OCI-LY3 (cell line): Measurements from ENCODE around the gene IQSEC1.

Experiments
- H2AFZ ChIP-seq: fragments of 200-600, 300-600 bp; shearing (Covaris generic); 2 replicates; pipeline ENCODE4 v1.6.0; 2014; ENCODE audit warnings: antibody characterized with exemption, low read depth, low read length
- H3K27ac ChIP-seq: fragments of 200-600, 300-600 bp; sonication (generic); 2 replicates; pipeline ENCODE4 v1.5.1; 2014; ENCODE audit warnings: mild to moderate bottlenecking, low read length, moderate library complexity, mixed read lengths
- H3K27me3 ChIP-seq: fragments of 200-600, 300-600 bp; sonication (generic); 2 replicates; pipeline ENCODE4 v1.6.1; 2014; ENCODE audit warnings: low read depth, low read length, mixed read lengths
- H3K36me3 ChIP-seq: fragments of 200-600, 300-600 bp; sonication (generic); replicated peaks from 2 replicates; pipeline ENCODE3; 2014; ENCODE audit warnings: low read depth, low read length, mixed read lengths
- H3K4me1 ChIP-seq: fragments of 300-600, 200-600 bp; sonication (generic); 2 replicates; pipeline ENCODE4 v1.6.1; 2014; ENCODE audit warnings: low read length, mixed read lengths
- H3K4me2 ChIP-seq: fragments of 200-600, 300-600 bp; sonication (generic); 2 replicates; pipeline ENCODE4 v1.6.1; 2014; ENCODE audit warnings: low read length, mixed read lengths
- H3K4me3 ChIP-seq: fragments of 300-600, 200-600 bp; sonication (generic); 2 replicates; pipeline ENCODE4 v1.5.1; 2014; ENCODE audit warnings: antibody characterized with exemption, mild to moderate bottlenecking, low read length, moderate library complexity
- H3K79me2 ChIP-seq: fragments of 300-600, 200-600 bp; shearing (Covaris generic); 2 replicates; pipeline ENCODE4 v1.6.1; 2014; ENCODE audit warnings: mild to moderate bottlenecking, low read length, mixed read lengths
- H3K9ac ChIP-seq: fragments of 300-600, 200-600 bp; shearing (Covaris generic); 2 replicates; pipeline ENCODE4 v1.6.0; 2014; ENCODE audit warnings: mild to moderate bottlenecking, low read length, moderate library complexity
- H3K9me3 ChIP-seq: fragments of 200-600, 300-600 bp; shearing (Covaris generic); 2 replicates; pipeline ENCODE4 v1.6.1; 2014; ENCODE audit warnings: low read length, mixed read lengths; ENCODE audit not compliant: insufficient read depth
- H4K20me1 ChIP-seq: fragments of 200-600, 300-600 bp; sonication (generic); 2 replicates; pipeline ENCODE4 v1.6.1; 2016; ENCODE audit warnings: low read length, mixed read lengths; ENCODE audit not compliant: insufficient read depth
- EZH2phosphoT487 ChIP-seq: fragments of 200-600 bp; shearing (Covaris generic); IDR thresholded peaks from 2 replicates; pipeline ENCODE4 v1.6.1; 2018; ENCODE audit warnings: antibody characterized with exemption, mixed run types, low read depth
- TF ChIP-seq, protein P1 (sequence below): fragments of 200-600, 300-600 bp; sonication (generic); IDR thresholded peaks from 2 replicates; pipeline ENCODE4 v1.5.1; 2014; ENCODE audit warnings: antibody characterized with exemption, low read length, low read depth

IQSEC1 gene

DNA sequence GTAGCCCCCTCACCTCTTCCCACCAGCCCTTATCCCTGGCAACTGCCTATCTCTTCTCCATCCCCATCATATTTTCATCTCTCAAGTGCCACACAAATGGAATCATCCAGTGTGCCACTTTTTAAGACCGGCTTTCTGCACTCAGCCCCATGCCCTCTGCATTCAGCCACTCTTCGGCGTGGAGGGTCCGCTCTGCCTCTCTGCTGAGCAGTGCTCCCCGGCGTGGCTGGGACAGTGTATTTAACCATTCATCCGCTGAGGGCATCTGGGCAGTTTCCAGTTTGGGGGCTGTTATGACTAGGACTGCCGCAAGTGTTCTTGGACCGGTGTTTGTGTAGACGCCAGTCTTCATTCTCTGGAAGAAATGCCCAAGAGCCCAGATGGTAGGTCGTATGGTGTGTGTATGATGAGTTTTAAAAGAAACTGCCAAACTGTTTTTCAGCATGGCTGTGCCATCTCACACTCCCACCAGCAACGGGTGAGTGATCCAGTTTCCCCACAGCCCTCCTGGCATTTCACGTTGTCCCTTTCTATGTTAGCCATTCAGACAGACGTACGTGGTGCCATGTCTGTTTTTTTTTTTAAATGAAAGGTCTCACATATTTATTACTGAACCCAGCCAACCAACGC lies 20.9 kb downstream of the IQSEC1 start:
- H3K9ac ChIP-seq = no peak overlapping the region
- no peak overlapping the region for H3K4me3 ChIP-seq
- TF ChIP-seq, protein P1, sequence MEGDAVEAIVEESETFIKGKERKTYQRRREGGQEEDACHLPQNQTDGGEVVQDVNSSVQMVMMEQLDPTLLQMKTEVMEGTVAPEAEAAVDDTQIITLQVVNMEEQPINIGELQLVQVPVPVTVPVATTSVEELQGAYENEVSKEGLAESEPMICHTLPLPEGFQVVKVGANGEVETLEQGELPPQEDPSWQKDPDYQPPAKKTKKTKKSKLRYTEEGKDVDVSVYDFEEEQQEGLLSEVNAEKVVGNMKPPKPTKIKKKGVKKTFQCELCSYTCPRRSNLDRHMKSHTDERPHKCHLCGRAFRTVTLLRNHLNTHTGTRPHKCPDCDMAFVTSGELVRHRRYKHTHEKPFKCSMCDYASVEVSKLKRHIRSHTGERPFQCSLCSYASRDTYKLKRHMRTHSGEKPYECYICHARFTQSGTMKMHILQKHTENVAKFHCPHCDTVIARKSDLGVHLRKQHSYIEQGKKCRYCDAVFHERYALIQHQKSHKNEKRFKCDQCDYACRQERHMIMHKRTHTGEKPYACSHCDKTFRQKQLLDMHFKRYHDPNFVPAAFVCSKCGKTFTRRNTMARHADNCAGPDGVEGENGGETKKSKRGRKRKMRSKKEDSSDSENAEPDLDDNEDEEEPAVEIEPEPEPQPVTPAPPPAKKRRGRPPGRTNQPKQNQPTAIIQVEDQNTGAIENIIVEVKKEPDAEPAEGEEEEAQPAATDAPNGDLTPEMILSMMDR = no peak
- no peak for TF ChIP-seq EZH2phosphoT487
- no peaks in the 10 kb centered on the region for H3K9me3 ChIP-seq
- H3K36me3 ChIP-seq = no peaks in the 10 kb centered on the region
- 0 out of 2 replicates have a peak, but pooled peaks cover under 1% of the 10 kb centered on the region for H3K79me2 ChIP-seq
- H2AFZ ChIP-seq = no peak overlapping the region
- H3K27me3 ChIP-seq = 0 out of 2 replicates have a peak, but pooled peaks cover 3% of the 10 kb centered on the region
- peaks cover 11% of the 10 kb centered on the region for H3K4me1 ChIP-seq
- no peak overlapping the region for H3K27ac ChIP-seq
- H3K4me2 ChIP-seq = no peak overlapping the region
- no peaks in the 10 kb centered on the region for H4K20me1 ChIP-seq

DNA sequence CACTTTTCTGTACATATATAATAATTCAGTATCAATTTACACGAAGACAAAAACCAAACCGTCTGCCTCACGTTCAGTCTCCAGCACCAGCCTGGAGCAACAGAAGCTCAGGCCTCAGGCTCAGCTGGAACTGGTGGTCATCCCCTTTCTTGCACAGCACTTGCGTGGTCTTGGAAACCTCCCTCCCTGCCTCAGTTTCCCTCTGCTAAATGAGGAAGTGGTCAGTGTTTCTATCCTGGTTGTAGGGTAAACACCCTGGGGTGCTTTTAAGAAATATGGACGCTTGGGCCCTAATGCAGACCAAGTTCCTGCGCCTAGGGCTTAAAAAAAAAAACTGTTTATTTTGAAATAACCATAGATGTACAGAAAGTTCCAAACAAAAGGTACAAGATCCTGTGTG lies 21.6 kb downstream of the IQSEC1 start:
- Histone ChIP-seq H2AFZ (no peak overlapping the region), H3K27ac (no peak overlapping the region), H3K9ac (no peak overlapping the region), H3K4me1 (peaks cover 18% of the 10 kb centered on the region), H3K79me2 (0 out of 2 replicates have a peak, but pooled peaks cover 5% of the 10 kb centered on the region), H3K27me3 (0 out of 2 replicates have a peak, but pooled peaks cover 3% of the 10 kb centered on the region), H3K36me3 (no peaks in the 10 kb centered on the region), H3K4me3 (no peak overlapping the region), H3K9me3 (no peaks in the 10 kb centered on the region), H4K20me1 (no peaks in the 10 kb centered on the region), H3K4me2 (no peak overlapping the region)
- TF ChIP-seq, protein P1 = no peak
- no peak for TF ChIP-seq EZH2phosphoT487

DNA sequence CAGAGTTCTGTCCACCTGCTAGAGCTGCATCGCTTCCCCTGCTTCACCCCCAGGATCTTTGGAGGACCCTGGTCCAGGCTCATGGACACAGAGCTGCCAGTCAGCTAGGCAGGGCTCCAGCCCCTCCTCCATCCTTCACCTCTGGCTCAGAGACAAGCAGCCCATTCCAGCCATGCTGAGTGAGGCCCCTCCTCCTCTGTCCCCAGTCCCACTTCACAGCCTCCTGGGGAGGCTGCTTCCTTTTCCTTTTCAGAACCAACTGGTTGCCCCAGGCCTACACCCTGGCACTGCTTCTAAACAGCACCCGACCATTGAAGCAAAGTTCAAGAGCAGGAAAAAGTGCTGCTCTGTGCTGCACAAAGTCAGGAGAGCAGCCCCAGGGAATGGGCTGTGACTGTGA lies 22.2 kb downstream of the IQSEC1 start:
- 0 out of 2 replicates have a peak, but pooled peaks cover 5% of the 10 kb centered on the region for H3K79me2 ChIP-seq
- H3K9ac ChIP-seq = no peak overlapping the region
- no peaks in the 10 kb centered on the region for H3K36me3 ChIP-seq
- no peak overlapping the region for H2AFZ ChIP-seq
- peaks cover 23% of the 10 kb centered on the region for H3K4me1 ChIP-seq
- H3K9me3 ChIP-seq = no peaks in the 10 kb centered on the region
- TF ChIP-seq, protein P1 = no peak
- no peak overlapping the region for H3K4me3 ChIP-seq
- H3K4me2 ChIP-seq = no peak overlapping the region
- H4K20me1 ChIP-seq = no peaks in the 10 kb centered on the region
- no peak overlapping the region for H3K27ac ChIP-seq
- H3K27me3 ChIP-seq = 0 out of 2 replicates have a peak, but pooled peaks cover 3% of the 10 kb centered on the region

DNA sequence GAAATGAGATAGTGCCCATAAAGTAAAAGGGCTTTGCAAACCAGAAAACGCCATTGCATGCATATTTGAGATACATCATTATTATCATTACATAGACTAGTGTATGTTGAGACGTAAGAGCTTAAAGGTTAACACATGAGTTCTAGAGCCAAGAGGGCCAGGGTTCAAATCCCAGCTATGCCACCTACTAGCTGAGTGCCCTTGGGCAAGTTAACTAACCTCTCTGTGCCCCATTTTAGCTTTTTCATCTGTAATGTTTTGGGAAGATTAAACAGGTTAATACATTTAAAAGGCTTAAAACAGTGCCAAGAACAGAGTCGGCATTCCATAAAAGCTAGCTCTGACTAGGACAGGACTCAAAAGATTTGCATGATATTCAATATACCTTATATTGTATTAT lies 22.8 kb downstream of the IQSEC1 start:
- Histone ChIP-seq H3K4me2 (no peak overlapping the region), H4K20me1 (no peaks in the 10 kb centered on the region), H3K27ac (no peak overlapping the region), H2AFZ (no peak overlapping the region), H3K36me3 (no peaks in the 10 kb centered on the region), H3K4me3 (no peak overlapping the region), H3K9me3 (no peaks in the 10 kb centered on the region), H3K27me3 (0 out of 2 replicates have a peak, but pooled peaks cover 3% of the 10 kb centered on the region), H3K79me2 (0 out of 2 replicates have a peak, but pooled peaks cover 5% of the 10 kb centered on the region), H3K9ac (no peak overlapping the region), H3K4me1 (peaks cover 29% of the 10 kb centered on the region)
- TF ChIP-seq, protein P1 = no peak
- no peak for TF ChIP-seq EZH2phosphoT487
